ENCODE results near the gene HDGF.
"Not testable (repeated sequence)": the region's sequence is repeated elsewhere in the genome, so short reads cannot be mapped to it uniquely, and the experiment has no call there.

HDGF gene

GRCh38 chr1:156766298-156767100 lies 15.0 kb upstream of the HDGF start:
- DNase-seq, result no peak

- no peak for DNase-seq
Measured at GRCh38 chr1:156765666-156766065, 14.2 kb upstream of the HDGF start.

- DNase-seq, result not testable (repeated sequence)
Measured at GRCh38 chr1:156765136-156765535, 13.7 kb upstream of the HDGF start.

- DNase-seq, result no peak
Measured at GRCh38 chr1:156760796-156761104, 9.3 kb upstream of the HDGF start.

- DNase-seq, result peak; percentile 60
Measured at GRCh38 chr1:156760092-156760795, 8.8 kb upstream of the HDGF start.

- DNase-seq, result not testable (repeated sequence)
Measured at GRCh38 chr1:156757572-156758253, 6.2 kb upstream of the HDGF start.

GRCh38 chr1:156756355-156756754 lies 4.9 kb upstream of the HDGF start:
- no peak for DNase-seq

GRCh38 chr1:156755527-156755950 lies 4.1 kb upstream of the HDGF start:
- DNase-seq, result no peak

- no peak for DNase-seq
Measured at GRCh38 chr1:156754219-156754618, 2.7 kb upstream of the HDGF start.

GRCh38 chr1:156752843-156753482 lies 1.5 kb upstream of the HDGF start:
- DNase-seq, result no peak

GRCh38 chr1:156751757-156752481 lies 444 bp upstream of the HDGF start:
- DNase-seq, result peak; percentile 96

- no peak for DNase-seq
Measured at GRCh38 chr1:156750711-156751450, 594 bp downstream of the HDGF start.

GRCh38 chr1:156750191-156750672 lies 1.2 kb downstream of the HDGF start:
- peak; percentile 49 for DNase-seq

GRCh38 chr1:156749419-156750118 lies 1.9 kb downstream of the HDGF start:
- DNase-seq, result no peak

GRCh38 chr1:156748670-156749418 lies 2.6 kb downstream of the HDGF start:
- DNase-seq, result no peak

- no peak for DNase-seq
Measured at GRCh38 chr1:156747742-156748669, 3.5 kb downstream of the HDGF start.

- peak; percentile 58 for DNase-seq
Measured at GRCh38 chr1:156746728-156747631, 4.5 kb downstream of the HDGF start.

GRCh38 chr1:156746406-156746727 lies 5.1 kb downstream of the HDGF start:
- no peak for DNase-seq

Measured in NCI-H510A (cell line).